ENCODE measurements around the gene TRAFD1. TPM values are rescaled to one million over a fixed set of nuclear protein-coding genes. Genes with fewer than 3 reads are reported as not detected.

The TRAFD1 gene
- total RNA-seq, 2 donors from 2014 or later = 25.2 to 28.9 TPM

- H3K9ac ChIP-seq (ENCODE audit: extremely low read depth, low read length, poor library complexity, severe bottlenecking) = no peak overlapping the region
- 90 to 97% methylated on average over 5 to 6 of the region's 6 CpGs for WGBS, 2 experiments (ENCODE audit: insufficient coverage in 1 of 2, insufficient read length in 1 of 2)
- no peak for TF ChIP-seq CTCF (conservative IDR thresholded peaks at IDR 0.05)
- no peak overlapping the region for H3K27ac ChIP-seq (ENCODE audit: low read depth, low read length)
- H3K4me3 ChIP-seq (ENCODE audit: low read length) = no peak overlapping the region
- no peak for DNase-seq
- H3K36me3 ChIP-seq (ENCODE audit: control insufficient read depth, insufficient read depth, low read length) = peaks cover 50% of the 10 kb centered on the region
- no peaks in the 10 kb centered on the region for H3K27me3 ChIP-seq (ENCODE audit: control insufficient read depth, insufficient read depth, low read length, poor library complexity, severe bottlenecking)
- Mint-ChIP-seq H3K36me3 (ENCODE audit: low read depth) (peaks cover 81% of the 10 kb centered on the region), H3K9me3 (peaks cover 52% of the 10 kb centered on the region), H3K4me1 (no peaks in the 10 kb centered on the region), H3K27ac (no peak overlapping the region), H3K27me3 (ENCODE audit: insufficient read depth) (no peaks in the 10 kb centered on the region), H3K4me3 (no peak overlapping the region)
- peaks cover 36% of the 10 kb centered on the region for H3K9me3 ChIP-seq (ENCODE audit: control insufficient read depth, low read length)
- H3K4me1 ChIP-seq (ENCODE audit: control insufficient read depth, insufficient read depth, low read length) = no peaks in the 10 kb centered on the region
These were observed 33.8 kb downstream of the TRAFD1 start for GRCh38 chr12:112159146-112159541.

- WGBS, 2 experiments (ENCODE audit: insufficient coverage in 1 of 2, insufficient read length in 1 of 2) = 94 to 95% methylated on average over 4 to 6 of the region's 6 CpGs
- no peaks in the 10 kb centered on the region for H3K4me1 Mint-ChIP-seq
- no peaks in the 10 kb centered on the region for H3K27me3 Mint-ChIP-seq (ENCODE audit: insufficient read depth)
- no peak for TF ChIP-seq CTCF (conservative IDR thresholded peaks at IDR 0.05)
- Histone ChIP-seq H3K9me3 (ENCODE audit: control insufficient read depth, low read length) (peaks cover 36% of the 10 kb centered on the region), H3K36me3 (ENCODE audit: control insufficient read depth, insufficient read depth, low read length) (peaks cover 50% of the 10 kb centered on the region), H3K9ac (ENCODE audit: extremely low read depth, low read length, poor library complexity, severe bottlenecking) (no peak overlapping the region), H3K4me3 (ENCODE audit: low read length) (no peak overlapping the region), H3K27me3 (ENCODE audit: control insufficient read depth, insufficient read depth, low read length, poor library complexity, severe bottlenecking) (no peaks in the 10 kb centered on the region), H3K27ac (ENCODE audit: low read depth, low read length) (no peak overlapping the region), H3K4me1 (ENCODE audit: control insufficient read depth, insufficient read depth, low read length) (no peaks in the 10 kb centered on the region)
- H3K4me3 Mint-ChIP-seq = no peak overlapping the region
- no peak overlapping the region for H3K27ac Mint-ChIP-seq
- DNase-seq = peak; percentile 10
- H3K9me3 Mint-ChIP-seq = peaks cover 44% of the 10 kb centered on the region
- peaks cover 73% of the 10 kb centered on the region for H3K36me3 Mint-ChIP-seq (ENCODE audit: low read depth)
These were observed 35.3 kb downstream of the TRAFD1 start for GRCh38 chr12:112160611-112161010.

- no peaks in the 10 kb centered on the region for H3K27me3 Mint-ChIP-seq (ENCODE audit: insufficient read depth)
- Histone ChIP-seq H3K9me3 (ENCODE audit: control insufficient read depth, low read length) (peaks cover 29% of the 10 kb centered on the region), H3K27ac (ENCODE audit: low read depth, low read length) (no peak overlapping the region), H3K36me3 (ENCODE audit: control insufficient read depth, insufficient read depth, low read length) (peaks cover 50% of the 10 kb centered on the region), H3K9ac (ENCODE audit: extremely low read depth, low read length, poor library complexity, severe bottlenecking) (no peak overlapping the region), H3K27me3 (ENCODE audit: control insufficient read depth, insufficient read depth, low read length, poor library complexity, severe bottlenecking) (no peaks in the 10 kb centered on the region), H3K4me3 (ENCODE audit: low read length) (no peak overlapping the region), H3K4me1 (ENCODE audit: control insufficient read depth, insufficient read depth, low read length) (no peaks in the 10 kb centered on the region)
- DNase-seq = peak; percentile 28
- WGBS, 2 experiments (ENCODE audit: insufficient coverage in 1 of 2, insufficient read length in 1 of 2) = 90 to 93% methylated on average over 6 to 9 of the region's 9 CpGs
- H3K4me1 Mint-ChIP-seq = no peaks in the 10 kb centered on the region
- TF ChIP-seq CTCF (conservative IDR thresholded peaks at IDR 0.05) = no peak
- peaks cover 33% of the 10 kb centered on the region for H3K9me3 Mint-ChIP-seq
- peaks cover 64% of the 10 kb centered on the region for H3K36me3 Mint-ChIP-seq (ENCODE audit: low read depth)
- H3K27ac Mint-ChIP-seq = no peak overlapping the region
- no peak overlapping the region for H3K4me3 Mint-ChIP-seq
These were observed 36.4 kb downstream of the TRAFD1 start for GRCh38 chr12:112161711-112162110.

Data from endodermal cell (in vitro differentiated cells).